Body of pancreas (tissue), 4 donors: ENCODE results near the gene ZNF584.

Experiments
- CTCF ChIP-seq, 7 experiments: fragments of 450-650 bp in 4 of 7; fragments of 200-600 bp in 3 of 7; sonication (generic) in 3 of 7; IDR thresholded peaks; one replicate each; pipeline ENCODE4 v1.5.1; 2016 to 2019; ENCODE audit warnings: antibody characterized with exemption in 7 of 7
- POLR2A ChIP-seq, 3 donors: fragments of 450-650 bp; IDR thresholded peaks; one replicate each; pipeline ENCODE4 v1.6.1; 2016; ENCODE audit warnings: antibody characterized with exemption in 3 of 3, mild to moderate bottlenecking in 2 of 3

- TF ChIP-seq CTCF (IDR thresholded peaks at IDR 0.05) = no peak
- TF ChIP-seq POLR2A (IDR thresholded peaks at IDR 0.05) = no peak
These were observed 41.6 kb upstream of the ZNF584 start for GRCh38 chr19:58366585-58367430.
